H9 (cell line): ENCODE data around the gene GGT5. TPM values are rescaled to one million over a fixed set of nuclear protein-coding genes. Genes with fewer than 3 reads are reported as not detected.
"Not testable (repeated sequence)": the region's sequence is repeated elsewhere in the genome, so short reads cannot be mapped to it uniquely, and the experiment has no call there.

Experiments
- DNase-seq: peaks from one replicate; pipeline ENCODE4 v3.0.0-alpha.2; 2017
- H2AFZ ChIP-seq: one replicate; pipeline ENCODE4 v1.6.1; 2013; ENCODE audit warnings: mild to moderate bottlenecking, low read length, control low read depth, moderate library complexity
- H2AK5ac ChIP-seq: 2 replicates; pipeline ENCODE4 v1.6.1; 2013; ENCODE audit warnings: low read length, control low read depth, mixed read lengths; ENCODE audit not compliant: insufficient read length
- H2BK120ac ChIP-seq: one replicate; pipeline ENCODE4 v1.6.1; 2013; ENCODE audit warnings: low read depth, mild to moderate bottlenecking, low read length, control low read depth, inconsistent platforms; ENCODE audit not compliant: poor library complexity, severe bottlenecking
- H2BK12ac ChIP-seq: 2 replicates; pipeline ENCODE4 v1.6.1; 2013; ENCODE audit warnings: low read length, control low read depth, mixed read lengths, low read depth; ENCODE audit not compliant: insufficient read length
- H2BK15ac ChIP-seq: 2 replicates; pipeline ENCODE4 v1.6.1; 2013; ENCODE audit warnings: low read depth, low read length, control low read depth
- H2BK20ac ChIP-seq: one replicate; pipeline ENCODE4 v1.6.1; 2013; ENCODE audit warnings: low read depth, mild to moderate bottlenecking, low read length, control low read depth, inconsistent platforms; ENCODE audit not compliant: poor library complexity, severe bottlenecking
- H2BK5ac ChIP-seq: 2 replicates; pipeline ENCODE4 v1.6.1; 2013; ENCODE audit warnings: low read length, control low read depth, mixed read lengths; ENCODE audit not compliant: insufficient read length
- H3K14ac ChIP-seq: 2 replicates; pipeline ENCODE4 v1.6.1; 2013; ENCODE audit warnings: low read length, control low read depth; ENCODE audit not compliant: insufficient read depth
- H3K18ac ChIP-seq: 2 replicates; pipeline ENCODE4 v1.6.1; 2013; ENCODE audit warnings: low read depth, mild to moderate bottlenecking, mixed read lengths, low read length, control low read depth; ENCODE audit not compliant: insufficient read length
- H3K23ac ChIP-seq: 2 replicates; pipeline ENCODE4 v1.6.1; 2013; ENCODE audit warnings: low read length, control low read depth, mixed read lengths, low read depth; ENCODE audit not compliant: insufficient read length
- H3K23me2 ChIP-seq: 2 replicates; pipeline ENCODE4 v1.6.1; 2013; ENCODE audit warnings: low read depth, mild to moderate bottlenecking, mixed read lengths, low read length, control low read depth; ENCODE audit not compliant: insufficient read length, poor library complexity, severe bottlenecking
- H3K27ac ChIP-seq: 2 replicates; pipeline ENCODE4 v1.5.1; 2013; ENCODE audit warnings: low read length, control low read depth, mixed read lengths, low read depth; ENCODE audit not compliant: insufficient read length
- H3K27me3 ChIP-seq: 2 replicates; pipeline ENCODE4 v1.6.1; 2013; ENCODE audit warnings: low read length, control low read depth, inconsistent platforms; ENCODE audit not compliant: insufficient read depth
- H3K4ac ChIP-seq: 2 replicates; pipeline ENCODE4 v1.6.1; 2013; ENCODE audit warnings: low read depth, mild to moderate bottlenecking, control low read depth, inconsistent platforms, low read length, moderate library complexity
- H3K4me1 ChIP-seq: 2 replicates; pipeline ENCODE4 v1.6.1; 2013; ENCODE audit warnings: low read length, control low read depth, inconsistent platforms; ENCODE audit not compliant: insufficient read depth
- H3K4me2 ChIP-seq: 2 replicates; pipeline ENCODE4 v1.6.1; 2013; ENCODE audit warnings: low read length, control low read depth, mixed read lengths; ENCODE audit not compliant: insufficient read length, insufficient read depth
- H3K56ac ChIP-seq: 2 replicates; pipeline ENCODE4 v1.6.1; 2013; ENCODE audit warnings: low read depth, mild to moderate bottlenecking, mixed read lengths, low read length, control low read depth; ENCODE audit not compliant: insufficient read length
- H3K79me1 ChIP-seq: 2 replicates; pipeline ENCODE4 v1.6.1; 2013; ENCODE audit warnings: low read depth, mild to moderate bottlenecking, moderate library complexity, low read length, control low read depth, inconsistent platforms; ENCODE audit not compliant: insufficient read depth, poor library complexity, severe bottlenecking
- H3K79me2 ChIP-seq: 2 replicates; pipeline ENCODE4 v1.6.1; 2013; ENCODE audit warnings: low read length, control low read depth, inconsistent platforms; ENCODE audit not compliant: insufficient read depth
- H3K9ac ChIP-seq: 2 replicates; pipeline ENCODE4 v1.6.1; 2013; ENCODE audit warnings: low read length, control low read depth, mixed read lengths; ENCODE audit not compliant: insufficient read length; ENCODE audit errors: extremely low read depth
- H3K9me3 ChIP-seq: one replicate; pipeline ENCODE4 v1.6.1; 2013; ENCODE audit warnings: low read depth, low read length, inconsistent platforms; ENCODE audit not compliant: control insufficient read depth
- H3T11ph ChIP-seq: one replicate; pipeline ENCODE4 v1.6.1; 2013; ENCODE audit warnings: mild to moderate bottlenecking, low read length, control low read depth, inconsistent platforms
- H4K20me1 ChIP-seq: one replicate; pipeline ENCODE4 v1.6.1; 2013; ENCODE audit not compliant: control insufficient read depth, insufficient read length, insufficient read depth
- H4K5ac ChIP-seq: 2 replicates; pipeline ENCODE4 v1.6.1; 2013; ENCODE audit warnings: low read depth, mild to moderate bottlenecking, mixed read lengths, low read length, control low read depth; ENCODE audit not compliant: insufficient read length
- H4K8ac ChIP-seq: replicated peaks from 2 replicates; pipeline ENCODE4 v1.6.1; 2013; ENCODE audit warnings: low read length, control low read depth, mixed read lengths, low read depth; ENCODE audit not compliant: insufficient read length
- H4K91ac ChIP-seq: 2 replicates; pipeline ENCODE4 v1.6.1; 2013; ENCODE audit warnings: low read depth, mild to moderate bottlenecking, moderate library complexity, mixed read lengths, low read length, control low read depth; ENCODE audit not compliant: insufficient read length
- H3K27ac Mint-ChIP-seq, 3 experiments: 2 replicates in 2 of 3; 3 replicates in 1 of 3; pipeline ENCODE4 v1.8.0; 2020 to 2021; ENCODE audit warnings: mixed read lengths in 3 of 3, mild to moderate bottlenecking in 1 of 3, moderate library complexity in 1 of 3
- H3K27me3 Mint-ChIP-seq: 2 replicates; pipeline ENCODE4 v1.8.0; 2021; ENCODE audit warnings: low read depth, mild to moderate bottlenecking, moderate library complexity, mixed read lengths
- H3K36me3 Mint-ChIP-seq, 3 experiments: 2 replicates in 2 of 3; 3 replicates in 1 of 3; pipeline ENCODE4 v1.8.0; 2020 to 2021; ENCODE audit warnings: low read depth in 3 of 3, mixed read lengths in 3 of 3; ENCODE audit not compliant: insufficient read depth in 1 of 3
- H3K4me1 Mint-ChIP-seq, 2 experiments: 2 replicates each; pipeline ENCODE4 v1.8.0; 2020; ENCODE audit warnings: mixed read lengths in 2 of 2
- H3K4me3 Mint-ChIP-seq, 2 experiments: 2 replicates in 1 of 2; 3 replicates in 1 of 2; pipeline ENCODE4 v1.8.0; 2020 to 2021; ENCODE audit warnings: mild to moderate bottlenecking in 2 of 2, mixed read lengths in 2 of 2, moderate library complexity in 1 of 2
- H3K9me3 Mint-ChIP-seq, 2 experiments: 2 replicates in 1 of 2; 3 replicates in 1 of 2; pipeline ENCODE4 v1.8.0; 2020; ENCODE audit warnings: mild to moderate bottlenecking in 2 of 2, mixed read lengths in 2 of 2, moderate library complexity in 1 of 2
- CTCF ChIP-seq: fragments of 200-600 bp; sonication (generic); conservative IDR thresholded peaks from 3 replicates; pipeline ENCODE4 v1.8.0; 2021; ENCODE audit warnings: antibody characterized with exemption, mild to moderate bottlenecking
- WGBS: extraction: QIAGEN DNeasy Blood & Tissue Kit; methylation state at CpG from one replicate; pipeline ENCODE4 v1.1.7; 2013; ENCODE audit warnings: missing lambda C conversion rate, low lambda C conversion rate, mixed read lengths; ENCODE audit not compliant: insufficient read length; ENCODE audit errors: extremely low coverage; 5-methylcytosine and 5-hydroxymethylcytosine counted together
- total RNA-seq: library from RNA; stranded (reverse); gene quantifications from 2 replicates; pipeline ENCODE4 v1.2.1, GENCODE V29; 2021

GGT5 gene
- total RNA-seq, 1 experiment from 2014 or later, result 0.20 TPM

GRCh38 chr22:24214467-24215285, 30.2 kb downstream of the GGT5 start:
- Histone ChIP-seq H3T11ph (no peak overlapping the region), H3K18ac (no peak overlapping the region), H2AFZ (no peak overlapping the region), H3K56ac (no peak overlapping the region), H2BK120ac (no peak overlapping the region), H3K4ac (no peak overlapping the region), H4K8ac (no peak overlapping the region), H3K9ac (no peak overlapping the region), H2AK5ac (no peak overlapping the region), H4K5ac (no peak overlapping the region), H4K91ac (no peak overlapping the region), H2BK15ac (no peak overlapping the region), H3K79me1 (no peaks in the 10 kb centered on the region), H4K20me1 (no peaks in the 10 kb centered on the region), H3K9me3 (no peaks in the 10 kb centered on the region), H3K27ac (no peak overlapping the region), H3K27me3 (no peaks in the 10 kb centered on the region), H3K79me2 (no peaks in the 10 kb centered on the region), H3K14ac (no peak overlapping the region), H2BK12ac (no peak overlapping the region), H3K23me2 (no peaks in the 10 kb centered on the region), H2BK20ac (no peak overlapping the region), H2BK5ac (no peak overlapping the region), H3K23ac (no peak overlapping the region), H3K4me1 (no peaks in the 10 kb centered on the region), H3K4me2 (no peak overlapping the region)
- no peaks in the 10 kb centered on the region for H3K9me3 Mint-ChIP-seq
- no peak for DNase-seq
- no CpG with 5 or more reads among the region's 12 CpGs for WGBS
- peaks cover 21 to 23% of the 10 kb centered on the region in 2 experiments for H3K4me1 Mint-ChIP-seq
- H3K27me3 Mint-ChIP-seq, result peaks cover 4% of the 10 kb centered on the region
- peak overlapping the region; percentile 21 to 76 (median 21); a peak in 6 of 7 replicates for H3K27ac Mint-ChIP-seq
- no peak overlapping the region for H3K4me3 Mint-ChIP-seq
- no peak for TF ChIP-seq CTCF
- H3K36me3 Mint-ChIP-seq, result no peaks in the 10 kb centered on the region

- H3T11ph ChIP-seq, H3K14ac ChIP-seq, H3K4ac ChIP-seq, H3K79me1 ChIP-seq, H2BK12ac ChIP-seq, H3K9me3 Mint-ChIP-seq, H4K91ac ChIP-seq, H2BK15ac ChIP-seq, H3K79me2 ChIP-seq, H2AFZ ChIP-seq, H3K27ac Mint-ChIP-seq, H3K4me1 ChIP-seq, H3K27ac ChIP-seq, H2AK5ac ChIP-seq, H3K56ac ChIP-seq, H3K4me2 ChIP-seq, H3K27me3 ChIP-seq, H2BK120ac ChIP-seq, H3K18ac ChIP-seq, H2BK5ac ChIP-seq, H4K8ac ChIP-seq, H3K23me2 ChIP-seq, H3K9me3 ChIP-seq, H3K23ac ChIP-seq, H4K20me1 ChIP-seq, H3K9ac ChIP-seq, H3K36me3 Mint-ChIP-seq, H4K5ac ChIP-seq, H3K27me3 Mint-ChIP-seq, H3K4me3 Mint-ChIP-seq, DNase-seq, H2BK20ac ChIP-seq: not testable (repeated sequence)
- peaks cover 26% of the 10 kb centered on the region in 2 experiments for H3K4me1 Mint-ChIP-seq
- WGBS, result no CpG with 5 or more reads among the region's 9 CpGs
Observed at GRCh38 chr22:24213111-24213510, 31.8 kb downstream of the GGT5 start.
